ENCODE results near the gene GOSR1. TPM values are rescaled to one million over a fixed set of nuclear protein-coding genes. Genes with fewer than 3 reads are reported as not detected.
"Not testable (repeated sequence)": the region's sequence is repeated elsewhere in the genome, so short reads cannot be mapped to it uniquely, and the experiment has no call there.

Gene GOSR1
- total and polyA plus RNA-seq, 12 donors = 15.4 to 96.0 (median 47.1) TPM

GRCh38 chr17:30563905-30564390 is 86.7 kb downstream of the GOSR1 start:
- H3K4me1 ChIP-seq (replicated peaks in 1 of 2); H3K27ac ChIP-seq; H3K27me3 ChIP-seq; intact Hi-C loops (cut with DNase I); H3K4me3 ChIP-seq; H3K36me3 ChIP-seq (replicated peaks in 1 of 2); H3K9me3 ChIP-seq (replicated peaks in 1 of 3); DNase-seq: not testable (repeated sequence)
- 75 to 80% (median 78%) methylated on average over 7 of the region's 7 CpGs for WGBS, 4 donors

GRCh38 chr17:30564422-30565072 is 87.3 kb downstream of the GOSR1 start:
- DNase-seq = peak in 3 of 7 donors; percentile 30 to 47 (median 39)
- H3K36me3 ChIP-seq (replicated peaks in 1 of 2); intact Hi-C loops (cut with DNase I); H3K4me1 ChIP-seq (replicated peaks in 1 of 2); H3K9me3 ChIP-seq (replicated peaks in 1 of 3); H3K4me3 ChIP-seq; H3K27me3 ChIP-seq; H3K27ac ChIP-seq: not testable (repeated sequence)
- WGBS, 4 donors = 46 to 52% (median 50%) methylated on average over 10 to 13 of the region's 13 CpGs

- Histone ChIP-seq H3K4me3 (no peak overlapping the region), H3K27ac (no peak overlapping the region), H3K36me3 (replicated peaks in 1 of 2) (no peaks in the 10 kb centered on the region), H3K27me3 (no peaks in the 10 kb centered on the region), H3K9me3 (replicated peaks in 1 of 3) (no peaks in the 10 kb centered on the region), H3K4me1 (replicated peaks in 1 of 2) (no peaks in the 10 kb centered on the region)
- DNase-seq = peak in 1 of 7 donors; percentile 37
- TF ChIP-seq CTCF (IDR thresholded peaks at IDR 0.05) = no peak
- TF ChIP-seq POLR2A (IDR thresholded peaks at IDR 0.05) = no peak
- intact Hi-C loops (cut with DNase I) = no loop called here
- 47 to 66% (median 59%) methylated on average over 7 to 9 of the region's 9 CpGs for WGBS, 4 donors
Observed at GRCh38 chr17:30565073-30565935, 88.1 kb downstream of the GOSR1 start.

- H3K27ac ChIP-seq; H3K27me3 ChIP-seq; H3K9me3 ChIP-seq (replicated peaks in 1 of 3); H3K4me3 ChIP-seq; H3K4me1 ChIP-seq (replicated peaks in 1 of 2); H3K36me3 ChIP-seq (replicated peaks in 1 of 2); DNase-seq; intact Hi-C loops (cut with DNase I): not testable (repeated sequence)
- 69 to 76% (median 70%) methylated on average over 2 to 4 of the region's 4 CpGs for WGBS, 4 donors
Observed at GRCh38 chr17:30566104-30566503, 88.9 kb downstream of the GOSR1 start.

GRCh38 chr17:30566516-30567225 is 89.5 kb downstream of the GOSR1 start:
- H3K4me1 ChIP-seq (replicated peaks in 1 of 2); intact Hi-C loops (cut with DNase I); H3K4me3 ChIP-seq; H3K36me3 ChIP-seq (replicated peaks in 1 of 2); H3K27me3 ChIP-seq; H3K9me3 ChIP-seq (replicated peaks in 1 of 3); H3K27ac ChIP-seq: not testable (repeated sequence)
- peak in 1 of 7 donors; percentile 24 for DNase-seq
- 77 to 88% (median 83%) methylated on average over 7 to 10 of the region's 10 CpGs for WGBS, 4 donors
